ENCODE measurements around the gene MPIG6B. TPM values are rescaled to one million over a fixed set of nuclear protein-coding genes. Genes with fewer than 3 reads are reported as not detected.

MPIG6B gene
- total RNA-seq, 1 experiment from 2014 or later, result not detected

GRCh38 chr6:31680226-31681134, 42.7 kb upstream of the MPIG6B start, which contains the start of gene LY6G5C:
LY6G5C (minus strand) TSS chr6:31681067; CDS start chr6:31680373, 694 bp downstream.
- no peak within 1 kb of the TSS for H3K56ac ChIP-seq (ENCODE audit: insufficient read length, low read depth, low read length)
- H3K4me1 ChIP-seq (ENCODE audit: insufficient read depth, low read length), result no peaks in the 10 kb centered on the region
- no peak within 1 kb of the TSS for H3K27ac ChIP-seq (ENCODE audit: insufficient read length, low read depth, low read length)
- no peaks in the 10 kb centered on the region; the same call in 1 of the 2 replicates for H3K27me3 ChIP-seq (ENCODE audit: insufficient read depth, low read length)
- no peak within 1 kb of the TSS for H2BK20ac ChIP-seq (ENCODE audit: low read depth, low read length, poor library complexity, severe bottlenecking)
- H3K18ac ChIP-seq (ENCODE audit: insufficient read length, low read depth, low read length), result peak within 1 kb of the TSS; percentile 44
- peak; percentile 78 for DNase-seq
- H3K4ac ChIP-seq (ENCODE audit: low read depth, low read length), result no peak within 1 kb of the TSS
- H3K79me2 ChIP-seq (ENCODE audit: insufficient read depth, low read length), result no peaks in the 10 kb centered on the region
- no peak within 1 kb of the TSS for H3T11ph ChIP-seq (ENCODE audit: low read length)
- no peak within 1 kb of the TSS for H2BK15ac ChIP-seq (ENCODE audit: low read depth, low read length)
- H3K4me2 ChIP-seq (ENCODE audit: insufficient read depth, insufficient read length, low read length), result peak within 1 kb of the TSS; percentile 92
- no peaks in the 10 kb centered on the region; a peak in 3 of 5 replicates for H3K9me3 Mint-ChIP-seq
- peaks cover 0 to 1% (median 0%) of the 10 kb centered on the region in 3 experiments; a peak in 3 of 7 replicates for H3K36me3 Mint-ChIP-seq (ENCODE audit: insufficient read depth in 1 of 3, low read depth in 3 of 3)
- peaks cover 29% of the 10 kb centered on the region for H3K27me3 Mint-ChIP-seq (ENCODE audit: low read depth)
- no peak within 1 kb of the TSS for H2AFZ ChIP-seq (ENCODE audit: low read length)
- no peak within 1 kb of the TSS for H3K23ac ChIP-seq (ENCODE audit: insufficient read length, low read depth, low read length)
- no peak within 1 kb of the TSS for H4K5ac ChIP-seq (ENCODE audit: insufficient read length, low read depth, low read length)
- H2BK5ac ChIP-seq (ENCODE audit: insufficient read length, low read length), result no peak within 1 kb of the TSS
- no peaks in the 10 kb centered on the region for H4K20me1 ChIP-seq (ENCODE audit: control insufficient read depth, insufficient read depth, insufficient read length)
- H4K8ac ChIP-seq (replicated peaks; ENCODE audit: insufficient read length, low read depth, low read length), result no peak within 1 kb of the TSS
- no peaks in the 10 kb centered on the region for H3K79me1 ChIP-seq (ENCODE audit: insufficient read depth, low read depth, low read length, poor library complexity, severe bottlenecking)
- peak; percentile 78 for TF ChIP-seq CTCF (conservative IDR thresholded peaks at IDR 0.05)
- peak within 1 kb of the TSS; percentile 26; the same call in 1 of the 2 replicates for H3K14ac ChIP-seq (ENCODE audit: insufficient read depth, low read length)
- H3K4me1 Mint-ChIP-seq, result peaks cover 20 to 25% of the 10 kb centered on the region in 2 experiments
- H2AK5ac ChIP-seq (ENCODE audit: insufficient read length, low read length), result no peak within 1 kb of the TSS
- no peak within 1 kb of the TSS for H3K9ac ChIP-seq (ENCODE audit: extremely low read depth, insufficient read length, low read length)
- H3K9me3 ChIP-seq (ENCODE audit: control insufficient read depth, low read depth, low read length), result no peaks in the 10 kb centered on the region
- H3K27ac Mint-ChIP-seq, result peak within 1 kb of the TSS in 1 of 3 experiments; percentile 57; a peak in 3 of 7 replicates
- no peak within 1 kb of the TSS for H4K91ac ChIP-seq (ENCODE audit: insufficient read length, low read depth, low read length)
- no peak within 1 kb of the TSS for H2BK120ac ChIP-seq (ENCODE audit: low read depth, low read length, poor library complexity, severe bottlenecking)
- H3K23me2 ChIP-seq (ENCODE audit: insufficient read length, low read depth, low read length, poor library complexity, severe bottlenecking), result peaks cover 18% of the 10 kb centered on the region
- WGBS (ENCODE audit: extremely low coverage, insufficient read length, low lambda C conversion rate), result no CpG with 5 or more reads among the region's 17 CpGs
- no peak within 1 kb of the TSS for H2BK12ac ChIP-seq (ENCODE audit: insufficient read length, low read depth, low read length)
- peak within 1 kb of the TSS; percentile 76 to 89 for H3K4me3 Mint-ChIP-seq
